ENCODE data around the gene ZYG11A.

GRCh38 chr1:52798331-52798730, 44.2 kb upstream of the ZYG11A start:
- TF ChIP-seq EZH2 (IDR thresholded peaks at IDR 0.05; ENCODE audit: insufficient read depth, poor library complexity, severe bottlenecking) (no peak), EZH2phosphoT487 (IDR thresholded peaks at IDR 0.05; ENCODE audit: insufficient read depth, low read depth) (no peak)

Measured in GM23248 (cell line).